Esophagus muscularis mucosa (tissue), 4 donors: Measurements from ENCODE around the gene HIP1R. TPM values are rescaled to one million over a fixed set of nuclear protein-coding genes. Genes with fewer than 3 reads are reported as not detected.
A peak's percentile ranks its signal among the peaks of the same experiment; 100 is the strongest.

Experiments
- DNase-seq: peaks from one replicate; pipeline ENCODE4 v3.0.0-alpha.2; 2017; ENCODE audit errors: extremely low spot score
- H3K27ac ChIP-seq, 4 donors: fragments of 200-600 bp; sonication (generic); replicated peaks in 1 of 4; 1 replicate in 3 of 4; 2 replicates in 1 of 4; pipeline ENCODE4 v1.5.1; 2016 to 2019; ENCODE audit warnings: mild to moderate bottlenecking in 1 of 4
- H3K27me3 ChIP-seq, 4 donors: fragments of 200-600 bp; sonication (generic); one replicate each; pipeline versions ENCODE4 v1.5.1 to v1.6.0; 2016 to 2019
- H3K36me3 ChIP-seq, 4 donors: fragments of 200-600 bp; sonication (generic); one replicate each; pipeline ENCODE4 v1.5.1; 2016 to 2019
- H3K4me1 ChIP-seq, 4 donors: fragments of 200-600 bp; sonication (generic); one replicate each; pipeline ENCODE4 v1.5.1; 2016 to 2019
- H3K4me3 ChIP-seq, 4 donors: fragments of 200-600 bp; sonication (generic); 1 replicate in 2 of 4; 2 replicates in 2 of 4; pipeline ENCODE4 v1.5.1; 2016 to 2019; ENCODE audit warnings: mild to moderate bottlenecking in 4 of 4, moderate library complexity in 1 of 4
- H3K9me3 ChIP-seq, 4 donors: fragments of 200-600 bp; sonication (generic); 1 replicate in 3 of 4; 2 replicates in 1 of 4; pipeline ENCODE4 v1.5.1; 2016 to 2019
- CTCF ChIP-seq, 3 experiments: fragments of 200-600 bp in 2 of 3; fragments of 450-650 bp in 1 of 3; sonication (generic) in 2 of 3; IDR thresholded peaks; one replicate each; pipeline ENCODE4 v1.5.1; 2017 to 2019; ENCODE audit warnings: antibody characterized with exemption in 3 of 3, mild to moderate bottlenecking in 2 of 3, moderate library complexity in 1 of 3
- EP300 ChIP-seq: sonication (generic); formaldehyde crosslinking; IDR thresholded peaks from one replicate; pipeline ENCODE4 v1.6.1; 2017; ENCODE audit warnings: antibody characterized with exemption
- POLR2A ChIP-seq: fragments of 450-650 bp; IDR thresholded peaks from one replicate; pipeline ENCODE4 v1.6.1; 2017; ENCODE audit warnings: antibody characterized with exemption, moderate library complexity, mild to moderate bottlenecking, low read depth
- POLR2AphosphoS5 ChIP-seq, 2 donors: sonication (generic); formaldehyde crosslinking; IDR thresholded peaks; one replicate each; pipeline ENCODE4 v1.6.1; 2017; ENCODE audit warnings: antibody characterized with exemption in 2 of 2
- WGBS: methylation state at CpG from one replicate; pipeline ENCODE4 v1.1.5; 2018; 5-methylcytosine and 5-hydroxymethylcytosine counted together
- intact Hi-C: fragments of 100-400 bp; cut with DNase I; formaldehyde crosslinking; loops from one replicate; pipeline ENCODE4 v1.15.1; 2023
- total RNA-seq, 4 donors: library from RNA; depleted of rRNA; stranded (reverse); fragments of >200 nt; gene quantifications; one replicate each; pipeline versions ENCODE4 v1.1.0 to v1.2.1, GENCODE V29; 2016

The HIP1R gene
- total RNA-seq, 4 donors from 2014 or later = 13.3 to 38.3 (median 23.7) TPM

GRCh38 chr12:122852336-122853275 is 17.3 kb downstream of the HIP1R start:
- TF ChIP-seq POLR2AphosphoS5 (IDR thresholded peaks at IDR 0.05) (peak in 1 of 2 donors; percentile 8), EP300 (no peak)
- intact Hi-C loops = loop anchor here (10.0 kb wide), 1 partner anchor 58 kb away; no protein-coding TSS in a partner anchor

GRCh38 chr12:122853582-122854245 is 18.5 kb downstream of the HIP1R start:
- TF ChIP-seq POLR2AphosphoS5 (IDR thresholded peaks at IDR 0.05) = no peak
- TF ChIP-seq CTCF (IDR thresholded peaks at IDR 0.05) = no peak
- TF ChIP-seq POLR2A = no peak
- TF ChIP-seq EP300 = no peak
- Histone ChIP-seq H3K27me3 (no peaks in the 10 kb centered on the region), H3K27ac (peak overlapping the region in 1 of 4 donors; percentile 0), H3K4me1 (peaks cover 25 to 32% (median 31%) of the 10 kb centered on the region in 4 donors), H3K9me3 (no peaks in the 10 kb centered on the region), H3K36me3 (peaks cover 0 to 50% (median 36%) of the 10 kb centered on the region in 4 donors), H3K4me3 (no peak overlapping the region)
- DNase-seq = no peak
- WGBS = 92% methylated on average over 13 of the region's 17 CpGs
- intact Hi-C loops = loop anchor here (10.0 kb wide), 1 partner anchor 59 kb away; no protein-coding TSS in a partner anchor

More at GRCh38 chr12:122852336-122853275, 17.3 kb downstream of the HIP1R start:
- H3K4me1 ChIP-seq = peaks cover 25 to 32% (median 31%) of the 10 kb centered on the region in 4 donors
- peaks cover 0 to 48% (median 30%) of the 10 kb centered on the region in 4 donors for H3K36me3 ChIP-seq
- peak overlapping the region; percentile 52 to 76 (median 54) for H3K27ac ChIP-seq
- WGBS = 50% methylated on average over 14 of the region's 18 CpGs
- no peaks in the 10 kb centered on the region for H3K27me3 ChIP-seq
- no peaks in the 10 kb centered on the region for H3K9me3 ChIP-seq
- DNase-seq = no peak
- H3K4me3 ChIP-seq = no peak overlapping the region

GRCh38 chr12:122854554-122854953 is 19.3 kb downstream of the HIP1R start:
- TF ChIP-seq CTCF (IDR thresholded peaks at IDR 0.05) (no peak), EP300 (no peak), POLR2A (no peak), POLR2AphosphoS5 (IDR thresholded peaks at IDR 0.05) (no peak)
- WGBS = 90% methylated on average over 11 of the region's 17 CpGs
- intact Hi-C loops = loop anchor here (10.0 kb wide), 1 partner anchor 60 kb away; no protein-coding TSS in a partner anchor

GRCh38 chr12:122855071-122855829 is 20.0 kb downstream of the HIP1R start:
- intact Hi-C loops = loop anchor here (10.0 kb wide), 1 partner anchor 60 kb away; no protein-coding TSS in a partner anchor

More at GRCh38 chr12:122854554-122854953, 19.3 kb downstream of the HIP1R start:
- Histone ChIP-seq H3K27ac (no peak overlapping the region), H3K9me3 (no peaks in the 10 kb centered on the region), H3K4me1 (peaks cover 25 to 32% (median 28%) of the 10 kb centered on the region in 4 donors), H3K36me3 (peaks cover 0 to 58% (median 41%) of the 10 kb centered on the region in 4 donors), H3K27me3 (no peaks in the 10 kb centered on the region), H3K4me3 (no peak overlapping the region)
- no peak for DNase-seq

More at GRCh38 chr12:122855071-122855829, 20.0 kb downstream of the HIP1R start:
- no peaks in the 10 kb centered on the region for H3K9me3 ChIP-seq
- no peak overlapping the region for H3K27ac ChIP-seq
- H3K4me1 ChIP-seq = peaks cover 30 to 39% (median 33%) of the 10 kb centered on the region in 4 donors
- 92% methylated on average over 16 of the region's 24 CpGs for WGBS
- H3K4me3 ChIP-seq = no peak overlapping the region
- no peaks in the 10 kb centered on the region for H3K27me3 ChIP-seq
- no peak for TF ChIP-seq CTCF (IDR thresholded peaks at IDR 0.05)
- no peak for TF ChIP-seq POLR2A
- no peak for TF ChIP-seq POLR2AphosphoS5 (IDR thresholded peaks at IDR 0.05)
- no peak for DNase-seq
- peaks cover 0 to 63% (median 47%) of the 10 kb centered on the region in 4 donors for H3K36me3 ChIP-seq
